Keratinocyte (primary cell): Measurements from ENCODE around the gene CRABP1. TPM values are rescaled to one million over a fixed set of nuclear protein-coding genes. Genes with fewer than 3 reads are reported as not detected.

Experiments
- DNase-seq: peaks from one replicate; pipeline ENCODE4 v3.0.0-alpha.2; 2011; ENCODE audit warnings: low read depth, missing footprints, low spot score
- FAIRE-seq: peaks from 2 replicates; lab custom pipeline; 2011; peaks lifted over from hg19 to GRCh38; lab: Jason Lieb, UNC
- H2AFZ ChIP-seq: 2 replicates; pipeline ENCODE4 v1.6.0; 2012; ENCODE audit warnings: low read length, control low read depth, inconsistent platforms; ENCODE audit not compliant: control insufficient read depth
- H3K27ac ChIP-seq: 2 replicates; pipeline ENCODE4 v1.5.1; 2011; ENCODE audit warnings: low read length; ENCODE audit not compliant: control insufficient read depth, insufficient read depth
- H3K27me3 ChIP-seq: 3 replicates; pipeline ENCODE4 v1.6.0; 2011; ENCODE audit warnings: low read length; ENCODE audit not compliant: control insufficient read depth, insufficient read depth; ENCODE audit errors: extremely low read depth
- H3K36me3 ChIP-seq, 2 experiments: 2 replicates in 1 of 2; 3 replicates in 1 of 2; pipeline ENCODE4 v1.5.1; 2011; ENCODE audit warnings: low read length in 2 of 2, mild to moderate bottlenecking in 1 of 2; ENCODE audit not compliant: control insufficient read depth in 2 of 2, insufficient read depth in 2 of 2; ENCODE audit errors: extremely low read depth in 1 of 2
- H3K4me1 ChIP-seq: 3 replicates; pipeline ENCODE4 v1.5.1; 2011; ENCODE audit warnings: low read length; ENCODE audit not compliant: control insufficient read depth, insufficient read depth; ENCODE audit errors: extremely low read depth
- H3K4me2 ChIP-seq: 3 replicates; pipeline ENCODE4 v1.6.0; 2011; ENCODE audit warnings: low read depth, low read length; ENCODE audit not compliant: control insufficient read depth, insufficient read depth; ENCODE audit errors: extremely low read depth
- H3K4me3 ChIP-seq, 3 experiments: fragments of 200-600 bp in 1 of 3; sonication (generic) in 1 of 3; 2 replicates in 2 of 3; 3 replicates in 1 of 3; pipeline ENCODE4 v1.5.1; 2011 to 2016; ENCODE audit warnings: low read length in 3 of 3, mild to moderate bottlenecking in 3 of 3, control low read depth in 2 of 3, inconsistent platforms in 1 of 3, low read depth in 1 of 3, mixed read lengths in 1 of 3, mixed run types in 1 of 3, moderate library complexity in 1 of 3; ENCODE audit not compliant: control insufficient read depth in 2 of 3, insufficient read depth in 2 of 3; ENCODE audit errors: extremely low read depth in 1 of 3
- H3K79me2 ChIP-seq: 2 replicates; pipeline ENCODE4 v1.6.0; 2012; ENCODE audit warnings: low read length; ENCODE audit not compliant: control insufficient read depth, insufficient read depth
- H3K9ac ChIP-seq: 3 replicates; pipeline ENCODE4 v1.6.0; 2011; ENCODE audit warnings: low read length; ENCODE audit not compliant: control insufficient read depth, insufficient read depth; ENCODE audit errors: extremely low read depth
- H3K9me1 ChIP-seq: 3 replicates; pipeline ENCODE4 v1.6.0; 2011; ENCODE audit warnings: low read length; ENCODE audit not compliant: control insufficient read depth, insufficient read depth; ENCODE audit errors: extremely low read depth
- H3K9me3 ChIP-seq: 2 replicates; pipeline ENCODE4 v1.5.1; 2012; ENCODE audit warnings: low read depth, low read length; ENCODE audit not compliant: control insufficient read depth
- H4K20me1 ChIP-seq: 3 replicates; pipeline ENCODE4 v1.6.0; 2011; ENCODE audit warnings: low read length; ENCODE audit not compliant: control insufficient read depth, insufficient read depth; ENCODE audit errors: extremely low read depth
- CTCF ChIP-seq, 3 experiments: IDR thresholded peaks in 1 of 3; conservative IDR thresholded peaks in 1 of 3; optimal IDR thresholded peaks in 1 of 3; 2 replicates in 2 of 3; 3 replicates in 1 of 3; pipeline versions ENCODE3 to v1.5.1; 2011; ENCODE audit warnings: low read length in 3 of 3, mild to moderate bottlenecking in 3 of 3, moderate library complexity in 2 of 3, control low read depth in 1 of 3, inconsistent platforms in 1 of 3; ENCODE audit not compliant: insufficient read depth in 2 of 3; ENCODE audit errors: extremely low read depth in 1 of 3
- EZH2 ChIP-seq: IDR thresholded peaks from one replicate; pipeline ENCODE4 v1.6.1; 2012; ENCODE audit warnings: inconsistent platforms, mild to moderate bottlenecking, low read length, moderate library complexity
- dilution Hi-C: fragments of 300-500 bp; cut with MboI; formaldehyde crosslinking; loops from one replicate; pipeline ENCODE4 v1.7.0; 2020; ENCODE audit warnings: low sequenced_read_pairs; ENCODE audit not compliant: extremely low pct_ligation_motif_present
- polyA plus RNA-seq, 5 experiments: library from polyadenylated mRNA; depleted of rRNA in 3 of 5; stranded (reverse) in 3 of 5; stranded (forward) in 1 of 5; unstranded in 1 of 5; fragments of >200 nt; gene quantifications; 1 replicate in 1 of 5; 2 replicates in 3 of 5; 3 replicates in 1 of 5; pipeline versions ENCODE4 v1.2.1 to v1.2.3, GENCODE V29; 2011 to 2012; ENCODE audit warnings: missing spikeins in 2 of 5, low read depth in 1 of 5, low replicate concordance in 1 of 5

CRABP1 gene
- polyA plus RNA-seq, 1 donor (not counting 4 experiments of a cell fraction or from before 2014, with no cell fraction given), result not detected

GRCh38 chr15:78312957-78313356 lies 27.2 kb upstream of the CRABP1 start:
- TF ChIP-seq EZH2 (no peak), CTCF (optimal IDR thresholded peaks at IDR 0.05 in 1 of 3, IDR thresholded peaks at IDR 0.05 in 1 of 3, conservative IDR thresholded peaks at IDR 0.05 in 1 of 3; ENCODE audit: extremely low read depth in 1 of 3, insufficient read depth in 2 of 3, low read length in 3 of 3) (no peak)
- Histone ChIP-seq H3K27ac (no peak overlapping the region), H4K20me1 (no peaks in the 10 kb centered on the region), H3K4me3 (no peak overlapping the region), H3K9me3 (no peaks in the 10 kb centered on the region), H3K79me2 (no peaks in the 10 kb centered on the region), H2AFZ (no peak overlapping the region), H3K4me2 (no peak overlapping the region), H3K27me3 (no peaks in the 10 kb centered on the region), H3K36me3 (no peaks in the 10 kb centered on the region), H3K9me1 (no peaks in the 10 kb centered on the region), H3K9ac (no peak overlapping the region), H3K4me1 (peaks cover 12% of the 10 kb centered on the region)
- DNase-seq (no peak), FAIRE-seq (no peak)
- dilution Hi-C loops, result no loop called here

- no peak for FAIRE-seq
- Histone ChIP-seq H4K20me1 (no peaks in the 10 kb centered on the region), H3K4me3 (no peak overlapping the region)
Measured at GRCh38 chr15:78313383-78313782, 26.8 kb upstream of the CRABP1 start.

More at GRCh38 chr15:78313383-78313782, 26.8 kb upstream of the CRABP1 start:
- no peak overlapping the region for H3K27ac ChIP-seq
- dilution Hi-C loops, result no loop called here
- H3K9ac ChIP-seq, result no peak overlapping the region
- H3K36me3 ChIP-seq, result no peaks in the 10 kb centered on the region
- no peak for DNase-seq
- H3K4me2 ChIP-seq, result no peak overlapping the region
- H2AFZ ChIP-seq, result no peak overlapping the region
- no peaks in the 10 kb centered on the region for H3K27me3 ChIP-seq
- TF ChIP-seq EZH2, result no peak
- TF ChIP-seq CTCF (optimal IDR thresholded peaks at IDR 0.05 in 1 of 3, IDR thresholded peaks at IDR 0.05 in 1 of 3, conservative IDR thresholded peaks at IDR 0.05 in 1 of 3; ENCODE audit: extremely low read depth in 1 of 3, insufficient read depth in 2 of 3, low read length in 3 of 3), result no peak
- no peaks in the 10 kb centered on the region for H3K79me2 ChIP-seq
- H3K9me1 ChIP-seq, result no peaks in the 10 kb centered on the region
- H3K9me3 ChIP-seq, result no peaks in the 10 kb centered on the region
- peaks cover 12% of the 10 kb centered on the region for H3K4me1 ChIP-seq
